Activated CD4-positive, CD25-positive, alpha-beta regulatory T cell treated with anti-CD3 and anti-CD28 coated beads, Interleukin-2, amount 50 U/mL, for 72 hours (primary cell): ENCODE results near the gene HAVCR1.
"Not testable (repeated sequence)": the region's sequence is repeated elsewhere in the genome, so short reads cannot be mapped to it uniquely, and the experiment has no call there.

Experiments used
- DNase-seq: peaks from one replicate; pipeline ENCODE4 v3.0.0; 2021

Gene HAVCR1

GRCh38 chr5:157047898-157048297 is 11.0 kb downstream of the HAVCR1 start:
- no peak for DNase-seq

GRCh38 chr5:157047016-157047415 is 11.9 kb downstream of the HAVCR1 start:
- DNase-seq, result not testable (repeated sequence)

GRCh38 chr5:157046041-157046440 is 12.9 kb downstream of the HAVCR1 start:
- DNase-seq, result no peak

- no peak for DNase-seq
Observed at GRCh38 chr5:157045601-157046000, 13.3 kb downstream of the HAVCR1 start.

- no peak for DNase-seq
Observed at GRCh38 chr5:157038568-157039187, 20.2 kb downstream of the HAVCR1 start.

- not testable (repeated sequence) for DNase-seq
Observed at GRCh38 chr5:157034106-157035072, 24.5 kb downstream of the HAVCR1 start.

- no peak for DNase-seq
Observed at GRCh38 chr5:157033071-157033583, 25.8 kb downstream of the HAVCR1 start.

GRCh38 chr5:157030692-157031091 is 28.2 kb downstream of the HAVCR1 start:
- DNase-seq, result no peak

GRCh38 chr5:157029457-157029856 is 29.5 kb downstream of the HAVCR1 start:
- no peak for DNase-seq

- not testable (repeated sequence) for DNase-seq
Observed at GRCh38 chr5:157027663-157028062, 31.3 kb downstream of the HAVCR1 start.

- no peak for DNase-seq
Observed at GRCh38 chr5:157026789-157027424, 32.0 kb downstream of the HAVCR1 start.

GRCh38 chr5:157025093-157025698 is 33.7 kb downstream of the HAVCR1 start:
- peak; percentile 61 for DNase-seq

- no peak for DNase-seq
Observed at GRCh38 chr5:157024208-157024959, 34.5 kb downstream of the HAVCR1 start.

- no peak for DNase-seq
Observed at GRCh38 chr5:157022024-157022423, 36.9 kb downstream of the HAVCR1 start.

GRCh38 chr5:157020511-157021222 is 38.2 kb downstream of the HAVCR1 start:
- no peak for DNase-seq

GRCh38 chr5:157020002-157020401 is 38.9 kb downstream of the HAVCR1 start:
- no peak for DNase-seq

GRCh38 chr5:157014143-157014542 is 44.8 kb downstream of the HAVCR1 start:
- not testable (repeated sequence) for DNase-seq

- DNase-seq, result no peak
Observed at GRCh38 chr5:157006262-157006661, 52.7 kb downstream of the HAVCR1 start.

GRCh38 chr5:157004893-157005551 is 53.9 kb downstream of the HAVCR1 start:
- DNase-seq, result no peak

- DNase-seq, result no peak
Observed at GRCh38 chr5:156991714-156992113, 67.2 kb downstream of the HAVCR1 start.

GRCh38 chr5:156984064-156984463 is 74.9 kb downstream of the HAVCR1 start:
- no peak for DNase-seq
